HG03354 (cell line): ENCODE measurements around the gene SLC25A17.
"Not testable (repeated sequence)": the region's sequence is repeated elsewhere in the genome, so short reads cannot be mapped to it uniquely, and the experiment has no call there.

ENCODE experiments used
- ATAC-seq: cut with Tn5 transposase; IDR thresholded peaks from one replicate; pipeline ENCODE4 v1.9.1; 2021; ENCODE audit warnings: mild to moderate bottlenecking; ENCODE audit not compliant: unreplicated experiment, poor library complexity, severe bottlenecking

SLC25A17 gene

DNA sequence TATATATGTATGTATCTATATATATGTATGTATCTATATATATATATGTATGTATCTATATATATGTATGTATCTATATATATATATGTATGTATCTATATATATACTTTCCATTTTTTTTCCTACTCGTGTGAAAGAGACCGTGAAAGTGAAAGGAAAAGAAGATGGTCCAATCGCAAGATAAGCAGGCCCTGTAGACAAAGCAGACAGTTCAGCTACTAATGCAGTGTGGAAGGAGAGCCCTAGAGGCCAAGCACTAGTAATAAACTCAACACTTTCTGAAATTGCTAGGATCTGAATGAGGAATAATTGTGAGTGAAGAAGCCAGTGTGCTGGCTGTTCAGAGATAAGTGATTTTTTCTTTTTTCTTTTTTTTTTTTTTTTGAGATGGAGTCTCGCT is 92.6 kb downstream of the SLC25A17 start:
- no peak for ATAC-seq

DNA sequence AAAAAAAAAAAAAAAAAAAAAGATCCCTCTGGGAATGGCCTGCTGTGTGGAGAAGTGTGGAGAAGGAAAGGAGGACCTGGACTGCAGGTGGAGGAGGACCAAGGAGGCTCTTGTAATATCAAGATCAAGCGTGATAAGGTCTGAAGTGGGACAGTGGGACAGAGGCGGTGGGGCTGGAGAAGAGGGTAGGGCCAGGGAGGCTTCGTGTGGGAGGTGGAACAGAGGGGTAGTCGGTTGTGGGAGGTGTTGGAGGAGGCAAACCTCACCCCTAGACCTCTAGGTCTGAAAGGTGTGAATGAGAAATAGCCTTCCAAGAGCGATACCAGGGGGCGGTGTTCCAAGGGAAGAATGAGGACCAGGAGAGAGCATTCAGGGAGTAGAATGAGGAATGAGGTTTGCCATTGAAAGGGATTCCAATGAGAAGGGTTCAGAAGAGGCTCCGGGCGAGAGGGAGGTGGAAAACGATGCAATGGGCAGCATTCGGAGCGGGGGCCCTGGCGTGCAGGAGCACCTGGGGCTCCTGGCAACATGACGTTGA is 95.7 kb downstream of the SLC25A17 start:
- no peak for ATAC-seq

DNA sequence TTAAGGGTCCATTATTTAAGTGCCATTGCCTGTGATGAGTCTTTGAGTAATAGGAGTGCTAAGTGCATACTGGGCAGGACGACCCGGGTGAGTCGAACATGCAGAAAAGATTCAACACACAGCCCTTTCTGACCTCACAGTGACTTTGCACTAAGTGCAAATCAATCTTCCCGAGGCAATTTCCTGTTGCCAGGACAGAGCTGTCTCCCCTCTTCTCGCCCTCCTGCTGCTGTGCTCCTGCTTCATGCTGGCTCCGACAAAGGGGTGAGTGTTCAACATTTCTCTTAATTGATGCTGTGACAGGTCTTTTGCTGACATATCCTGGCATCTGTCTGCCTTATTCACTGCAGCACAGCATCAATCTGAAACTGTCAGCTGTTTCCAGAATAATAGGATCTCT is 97.9 kb downstream of the SLC25A17 start:
- no peak for ATAC-seq

DNA sequence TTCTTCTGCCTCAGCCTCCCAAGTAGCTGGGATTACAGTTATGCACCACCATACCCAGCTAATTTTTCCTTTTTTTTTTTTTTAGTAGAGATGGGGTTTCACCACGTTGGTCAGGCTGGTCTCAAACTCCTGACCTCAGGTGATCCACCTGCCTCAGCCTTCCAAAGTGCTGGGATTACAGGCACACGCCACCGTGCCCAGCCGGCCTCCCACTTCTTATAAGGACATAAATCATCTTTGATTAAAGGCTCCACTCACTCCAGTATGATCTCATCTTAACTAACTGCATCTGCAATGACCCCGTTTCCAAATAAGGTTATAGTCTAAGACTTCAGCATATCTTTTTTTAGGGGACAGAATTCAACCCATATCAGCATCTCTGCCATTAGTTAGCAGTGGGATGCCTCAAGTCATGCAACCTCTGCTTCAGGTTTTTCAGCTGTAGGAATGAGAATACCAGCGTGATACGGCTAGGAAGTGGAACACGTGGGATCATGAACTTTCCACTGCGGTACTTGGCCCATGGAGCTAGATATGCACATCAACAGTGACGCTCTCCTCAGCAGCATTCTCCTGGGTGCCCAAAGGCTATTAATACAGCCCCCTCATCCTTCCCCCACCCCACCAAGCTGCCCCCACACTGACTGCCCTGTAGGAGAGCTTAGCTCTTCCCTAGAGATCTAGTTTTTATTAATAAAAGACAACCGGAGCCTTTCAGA is 98.4 kb downstream of the SLC25A17 start:
- no peak for ATAC-seq

DNA sequence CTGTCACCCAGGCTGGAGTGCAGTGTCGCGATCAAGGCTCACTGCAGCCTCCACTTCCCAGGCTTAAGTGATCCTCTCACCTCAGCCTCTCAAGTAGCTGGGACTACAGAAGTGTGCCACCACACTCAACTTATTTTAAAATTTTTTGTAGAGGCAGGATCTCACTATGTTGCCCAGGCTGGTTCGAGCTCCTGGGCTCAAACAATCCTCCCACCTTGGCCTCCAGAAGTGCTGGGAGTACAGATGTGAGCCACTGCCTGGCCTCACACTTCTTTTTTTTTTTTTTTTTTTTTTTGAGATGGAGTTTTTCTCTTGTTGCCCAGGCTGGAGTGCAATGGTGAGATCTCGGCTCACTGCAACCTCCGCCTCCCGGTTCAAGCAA is 99.0 kb downstream of the SLC25A17 start:
- ATAC-seq = not testable (repeated sequence)
